Thoracic aorta (tissue), 2 donors: ENCODE results near the gene TAX1BP3. TPM values are rescaled to one million over a fixed set of nuclear protein-coding genes. Genes with fewer than 3 reads are reported as not detected.

Experiments
- ATAC-seq: fragments of 150-250 bp; one replicate; pipeline ENCODE4 v1.8.0; 2017; ENCODE audit warnings: low read depth; ENCODE audit not compliant: insufficient number of reproducible peaks, low FRiP score
- DNase-seq: peaks from one replicate; pipeline ENCODE4 v3.0.0-alpha.2; 2020; ENCODE audit warnings: low spot score
- H3K27ac ChIP-seq, 2 donors: fragments of 200-600 bp; sonication (generic); 1 replicate in 1 of 2; 2 replicates in 1 of 2; pipeline ENCODE4 v1.5.1; 2016; ENCODE audit warnings: mild to moderate bottlenecking in 2 of 2, moderate library complexity in 2 of 2
- H3K27me3 ChIP-seq: fragments of 200-600 bp; sonication (generic); replicated peaks from 2 replicates; pipeline ENCODE4 v1.6.0; 2016; ENCODE audit warnings: mild to moderate bottlenecking; ENCODE audit not compliant: insufficient read depth
- H3K36me3 ChIP-seq: fragments of 200-600 bp; sonication (generic); one replicate; pipeline ENCODE4 v1.5.1; 2016
- H3K4me1 ChIP-seq, 2 donors: fragments of 200-600 bp; sonication (generic); 1 replicate in 1 of 2; 2 replicates in 1 of 2; pipeline versions ENCODE4 v1.5.1 to v1.6.0; 2016; ENCODE audit warnings: low read depth in 2 of 2, mild to moderate bottlenecking in 1 of 2; ENCODE audit not compliant: control insufficient read depth in 1 of 2
- H3K4me3 ChIP-seq: fragments of 200-600 bp; sonication (generic); 2 replicates; pipeline ENCODE4 v1.5.1; 2016; ENCODE audit warnings: mild to moderate bottlenecking
- H3K9me3 ChIP-seq: fragments of 200-600 bp; sonication (generic); 2 replicates; pipeline ENCODE4 v1.5.1; 2016
- CTCF ChIP-seq: fragments of 200-600 bp; sonication (generic); IDR thresholded peaks from one replicate; pipeline ENCODE4 v1.5.1; 2019; ENCODE audit warnings: antibody characterized with exemption
- total RNA-seq, 2 donors: library from RNA; depleted of rRNA; stranded (reverse); fragments of >200 nt; gene quantifications; one replicate each; pipeline versions ENCODE4 v1.1.0 to v1.2.3, GENCODE V29; 2016

Gene TAX1BP3
- total RNA-seq, 2 donors from 2014 or later: 127 to 243 TPM

- H3K36me3 ChIP-seq: peaks cover 32% of the 10 kb centered on the region
- H3K4me3 ChIP-seq: no peak overlapping the region
- no peaks in the 10 kb centered on the region for H3K4me1 ChIP-seq
- H3K9me3 ChIP-seq: no peaks in the 10 kb centered on the region
- no peak for DNase-seq
- H3K27me3 ChIP-seq: no peaks in the 10 kb centered on the region
- H3K27ac ChIP-seq: no peak overlapping the region
- ATAC-seq: no peak
- TF ChIP-seq CTCF: no peak
Measured at GRCh38 chr17:3613124-3613523, 55.3 kb downstream of the TAX1BP3 start.

Other genes with a start within 250 kb of the TAX1BP3 start
- not detected for gene OR1E2, start 234.7 kb downstream of the TAX1BP3 start, total RNA-seq
- gene SPATA22, start 196.8 kb downstream of the TAX1BP3 start, total RNA-seq: not detected
- gene ASPA, start 192.6 kb downstream of the TAX1BP3 start, total RNA-seq: 1 to 10 TPM; 1.4 to 2.6 TPM
- under 1 TPM in 1 of 2 donors, not detected in 1; 0.56 TPM for gene TRPV3, start 110.8 kb downstream of the TAX1BP3 start, total RNA-seq
- gene TRPV1, start 59.2 kb downstream of the TAX1BP3 start, total RNA-seq: 1 to 10 TPM; 5.8 to 7.0 TPM
- 10 to 100 TPM; 10.5 to 16.1 TPM for gene SHPK, start 32.3 kb downstream of the TAX1BP3 start, total RNA-seq
- 10 to 100 TPM in 1 of 2 donors, 1 to 10 TPM in 1; 6.6 to 23.3 TPM for gene CTNS, start 31.8 kb downstream of the TAX1BP3 start, total RNA-seq
- 10 to 100 TPM; 10.8 to 17.6 TPM for gene EMC6, start 234 bp upstream of the TAX1BP3 start, total RNA-seq
- gene P2RX5, start 27.6 kb upstream of the TAX1BP3 start, total RNA-seq: 1 to 10 TPM in 1 of 2 donors, not detected in 1; 2.3 TPM
- under 1 TPM in 1 of 2 donors, not detected in 1; 0.41 TPM for gene HASPIN, start 55.3 kb upstream of the TAX1BP3 start, total RNA-seq
- gene ITGAE, start 132.6 kb upstream of the TAX1BP3 start, total RNA-seq: 10 to 100 TPM in 1 of 2 donors, 1 to 10 TPM in 1; 4.2 to 23.4 TPM
- gene NCBP3, start 177.7 kb upstream of the TAX1BP3 start, total RNA-seq: 10 to 100 TPM; 28.8 to 47.8 TPM
- gene CAMKK1, start 224.5 kb upstream of the TAX1BP3 start, total RNA-seq: 1 to 10 TPM; 1.8 to 4.7 TPM
- 1 to 10 TPM in 1 of 2 donors, under 1 TPM in 1; 0.63 to 7.3 TPM for gene P2RX1, start 247.9 kb upstream of the TAX1BP3 start, total RNA-seq